H1 (cell line): Measurements from ENCODE around the gene UMODL1. TPM values are rescaled to one million over a fixed set of nuclear protein-coding genes. Genes with fewer than 3 reads are reported as not detected.

ENCODE experiments used
- ASH2L ChIP-seq: fragments of 200-600, 300-600 bp; sonication (generic); IDR thresholded peaks from one replicate; pipeline ENCODE4 v1.7.1; 2017; ENCODE audit warnings: low read length
- CBX5 ChIP-seq: fragments of 300-800, 300-1000 bp; sonication (generic); IDR thresholded peaks from 2 replicates; pipeline ENCODE4 v1.7.1; 2016; ENCODE audit warnings: antibody characterized with exemption, low read length, low read depth
- CBX8 ChIP-seq: fragments of 300-800, 300-1000 bp; sonication (generic); IDR thresholded peaks from 2 replicates; pipeline ENCODE4 v1.7.1; 2016; ENCODE audit warnings: low read depth, low read length, borderline replicate concordance
- CHD2 ChIP-seq: IDR thresholded peaks from 2 replicates; pipeline ENCODE4 v1.6.1; 2012; ENCODE audit warnings: low read length, improper control_type of control experiment
- FOSL1 ChIP-seq: IDR thresholded peaks from 2 replicates; pipeline ENCODE4 v1.6.1; 2011; ENCODE audit warnings: mild to moderate bottlenecking, low read depth, low read length, moderate library complexity; ENCODE audit not compliant: insufficient read depth
- RNF2 ChIP-seq: fragments of 200-900, 300-1000 bp; sonication (generic); IDR thresholded peaks from 2 replicates; pipeline ENCODE4 v1.7.1; 2016; ENCODE audit warnings: borderline replicate concordance, low read depth, mild to moderate bottlenecking, antibody characterized with exemption, low read length; ENCODE audit not compliant: poor library complexity, severe bottlenecking; ENCODE audit errors: missing control alignments
- SRF ChIP-seq: IDR thresholded peaks from 2 replicates; pipeline ENCODE4 v1.6.1; 2011; ENCODE audit warnings: mild to moderate bottlenecking, low read depth, low read length, moderate library complexity
- polyA plus RNA-seq, 7 experiments: library from polyadenylated mRNA; depleted of rRNA in 3 of 7; stranded (reverse) in 5 of 7; unstranded in 2 of 7; fragments of >200 nt in 5 of 7; fragments of 200-250 nt in 2 of 7; gene quantifications; 1 replicate in 5 of 7; 2 replicates in 1 of 7; 4 replicates in 1 of 7; pipeline versions ENCODE4 v1.2.1 to v1.2.3, GENCODE V29; 2011 to 2013; ENCODE audit warnings: missing spikeins in 2 of 7, mixed read lengths in 2 of 7
- total RNA-seq: library from RNA; stranded (reverse); fragmentation: NEBNext Ultra II Directional; extraction: Animal tissue kit (Norgen Biotek cat#: 25700); gene quantifications from 2 replicates; pipeline ENCODE4 v1.2.1, GENCODE V29; 2021
- TF ChIP-seq, protein P1 (sequence below): IDR thresholded peaks from 2 replicates; pipeline ENCODE4 v1.6.1; 2012; ENCODE audit warnings: low read length, inconsistent platforms
- TF ChIP-seq, protein P2 (sequence below): IDR thresholded peaks from 2 replicates; pipeline ENCODE4 v1.6.1; 2012; ENCODE audit warnings: inconsistent platforms

Gene UMODL1
- total and polyA plus RNA-seq, 2 of the 8 experiments (the other 6 are each of a cell fraction or from before 2014, with no cell fraction given) = not detected

DNA sequence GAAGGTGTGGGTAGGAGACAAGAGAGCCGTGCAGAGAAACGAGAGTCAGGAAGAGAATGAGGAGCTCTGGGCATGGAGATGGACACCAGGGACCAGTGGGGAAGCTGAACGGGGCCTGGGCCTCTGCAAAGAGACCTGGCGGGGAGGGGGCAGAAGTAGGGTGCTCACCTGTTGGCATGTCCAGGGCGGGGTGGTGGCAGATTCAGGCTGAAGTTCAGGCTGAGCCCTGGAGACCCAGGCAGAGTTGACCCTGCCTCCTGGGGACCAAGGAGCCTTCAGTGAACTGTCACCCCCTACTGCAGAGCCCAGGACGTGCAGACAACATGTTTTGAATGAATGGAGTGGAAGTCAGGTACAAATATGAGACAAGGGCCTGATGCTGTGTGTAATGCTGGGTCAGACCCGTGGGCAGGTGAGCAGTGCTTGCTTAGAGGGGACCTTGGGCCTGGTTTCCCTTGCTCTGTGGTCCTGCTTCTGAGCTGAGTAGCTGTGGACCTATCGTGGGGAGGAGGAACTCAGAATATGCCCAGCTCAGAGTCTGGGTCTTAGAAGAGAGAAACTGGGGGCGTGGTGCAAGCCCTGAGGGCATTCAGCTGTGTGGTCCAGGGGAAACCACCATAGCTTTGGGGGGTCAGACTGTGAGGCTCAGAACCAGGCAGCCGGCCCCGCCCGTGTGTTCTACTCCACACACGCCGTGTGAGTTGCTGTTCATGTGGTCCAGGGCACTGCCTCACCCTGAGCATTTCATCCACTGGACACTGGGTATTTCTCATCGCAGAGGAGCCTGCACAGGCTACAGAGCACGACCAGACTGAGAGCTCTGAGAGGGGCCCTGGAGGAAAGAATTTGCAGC, 21.3 kb upstream of the UMODL1 start (continued):
- TF ChIP-seq, protein P1, sequence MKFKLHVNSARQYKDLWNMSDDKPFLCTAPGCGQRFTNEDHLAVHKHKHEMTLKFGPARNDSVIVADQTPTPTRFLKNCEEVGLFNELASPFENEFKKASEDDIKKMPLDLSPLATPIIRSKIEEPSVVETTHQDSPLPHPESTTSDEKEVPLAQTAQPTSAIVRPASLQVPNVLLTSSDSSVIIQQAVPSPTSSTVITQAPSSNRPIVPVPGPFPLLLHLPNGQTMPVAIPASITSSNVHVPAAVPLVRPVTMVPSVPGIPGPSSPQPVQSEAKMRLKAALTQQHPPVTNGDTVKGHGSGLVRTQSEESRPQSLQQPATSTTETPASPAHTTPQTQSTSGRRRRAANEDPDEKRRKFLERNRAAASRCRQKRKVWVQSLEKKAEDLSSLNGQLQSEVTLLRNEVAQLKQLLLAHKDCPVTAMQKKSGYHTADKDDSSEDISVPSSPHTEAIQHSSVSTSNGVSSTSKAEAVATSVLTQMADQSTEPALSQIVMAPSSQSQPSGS = no peak
- TF ChIP-seq, protein P2, sequence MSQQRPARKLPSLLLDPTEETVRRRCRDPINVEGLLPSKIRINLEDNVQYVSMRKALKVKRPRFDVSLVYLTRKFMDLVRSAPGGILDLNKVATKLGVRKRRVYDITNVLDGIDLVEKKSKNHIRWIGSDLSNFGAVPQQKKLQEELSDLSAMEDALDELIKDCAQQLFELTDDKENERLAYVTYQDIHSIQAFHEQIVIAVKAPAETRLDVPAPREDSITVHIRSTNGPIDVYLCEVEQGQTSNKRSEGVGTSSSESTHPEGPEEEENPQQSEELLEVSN = no peak
- no peak for TF ChIP-seq ASH2L
- TF ChIP-seq CBX5 = no peak
- TF ChIP-seq RNF2 = no peak
- no peak for TF ChIP-seq FOSL1
- no peak for TF ChIP-seq SRF
- no peak for TF ChIP-seq CHD2
- TF ChIP-seq CBX8 = no peak
